Activated CD8-positive, alpha-beta memory T cell treated with anti-CD3 and anti-CD28 coated beads, Interleukin-2, amount 50 U/mL, for 1 hour (primary cell): Measurements from ENCODE around the gene HEXIM1.
A peak's percentile ranks its signal among the peaks of the same experiment; 100 is the strongest.

Experiments used
- DNase-seq: peaks from one replicate; pipeline ENCODE4 v3.0.0-alpha.2; 2020; ENCODE audit errors: extremely low read depth

Gene HEXIM1

GRCh38 chr17:45129940-45130680 is 18.2 kb upstream of the HEXIM1 start:
- DNase-seq = no peak

GRCh38 chr17:45130681-45131615 is 17.3 kb upstream of the HEXIM1 start:
- no peak for DNase-seq

DNA sequence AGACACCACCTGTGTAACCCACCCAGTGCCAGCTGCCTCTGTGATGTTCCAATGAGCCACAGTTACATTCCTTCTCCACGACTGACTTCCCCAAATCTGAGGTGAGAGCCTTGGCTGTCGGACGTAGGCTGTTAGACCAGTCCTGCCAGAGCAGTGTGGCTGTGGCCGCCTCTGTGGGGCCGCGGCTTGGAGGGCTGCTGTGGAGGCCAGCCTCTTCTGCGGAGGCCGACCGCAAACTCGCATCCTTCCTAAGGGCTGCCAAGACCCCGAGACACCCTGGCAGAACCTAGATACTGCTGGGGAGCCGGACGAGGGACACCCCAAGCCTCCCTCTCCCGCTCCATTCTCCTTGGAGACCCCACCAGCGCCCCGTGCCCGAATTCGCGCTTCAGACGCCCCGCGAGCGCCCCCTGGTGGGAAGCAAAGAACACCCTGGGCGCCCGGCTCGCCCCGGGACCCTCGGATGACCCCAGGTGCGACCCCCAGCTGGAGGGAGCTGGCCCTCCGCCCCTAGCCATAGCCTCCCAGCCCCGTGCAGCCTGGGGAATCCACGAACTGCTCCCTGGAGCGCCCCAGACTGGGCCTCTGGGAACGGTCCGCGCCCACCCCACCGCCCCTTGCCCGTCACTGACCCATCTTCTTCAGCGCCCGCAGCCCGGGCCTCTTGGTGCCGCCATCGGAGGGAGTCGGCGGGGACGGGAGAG is 16.5 kb upstream of the HEXIM1 start:
- no peak for DNase-seq

DNA sequence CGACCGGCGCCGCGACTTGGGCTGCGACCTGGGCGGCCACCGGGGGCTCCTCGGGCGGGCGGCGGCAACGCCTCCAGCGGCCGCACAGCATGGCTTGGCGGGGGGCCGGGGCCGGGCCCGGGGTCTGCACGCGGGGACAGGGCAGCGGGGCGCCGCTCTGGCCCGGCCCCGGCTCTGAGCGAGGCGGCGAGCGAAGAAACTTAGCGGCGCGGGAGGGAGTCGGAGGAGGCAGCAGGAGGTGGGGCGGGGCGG is 16.0 kb upstream of the HEXIM1 start, which contains the start of gene PLCD3:
Gene PLCD3 (minus strand): TSS at position 196 of the 252 bp plus-strand sequence. CDS start 105 bp downstream, at position 91.
- DNase-seq = no peak

DNA sequence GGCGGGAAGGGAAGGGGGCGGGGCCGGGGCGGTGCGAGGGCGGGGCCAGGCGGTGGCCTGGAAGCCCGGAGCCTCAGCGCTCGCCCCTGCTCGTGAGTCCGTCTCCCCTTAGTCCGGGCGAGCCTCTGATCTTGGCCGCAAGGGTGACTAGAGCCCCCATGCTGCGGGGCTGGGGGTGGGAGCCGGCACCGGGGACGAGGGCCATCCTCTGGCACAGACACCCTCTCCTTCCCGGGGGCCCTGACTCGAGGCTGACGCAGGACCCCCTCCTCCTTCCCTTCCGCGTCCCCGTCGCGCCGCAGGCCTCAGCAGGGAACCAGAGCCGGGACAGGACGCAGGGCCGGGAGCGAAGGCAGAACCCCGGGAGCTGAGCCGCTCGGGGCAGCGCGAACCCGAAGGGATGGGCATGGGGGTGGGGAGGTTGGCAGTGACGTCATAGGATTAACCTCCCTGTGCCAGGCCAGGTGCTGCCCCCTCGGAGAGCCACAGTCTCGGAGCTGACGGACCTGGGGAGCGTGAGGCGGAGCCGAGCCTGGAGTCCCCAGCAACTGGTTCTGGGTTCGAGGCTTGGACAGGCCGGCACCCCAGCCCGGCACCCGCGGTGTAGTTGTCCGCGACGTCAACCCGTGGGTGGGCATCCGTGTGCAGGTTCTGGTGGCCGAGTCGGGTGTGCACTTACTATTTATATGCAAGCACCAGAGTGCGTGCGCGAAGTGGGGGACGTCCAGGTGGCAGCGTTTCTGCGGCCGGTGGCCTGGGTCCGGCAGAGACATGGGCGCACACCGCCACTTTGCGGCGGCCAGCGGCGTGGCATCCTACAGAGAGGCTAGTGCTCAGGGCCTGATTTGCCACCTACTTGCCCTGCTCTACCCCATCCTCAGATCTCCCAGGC is 15.5 kb upstream of the HEXIM1 start:
- DNase-seq = no peak

- peak; percentile 96 for DNase-seq
Measured at GRCh38 chr17:45135192-45135977, 12.9 kb upstream of the HEXIM1 start, which contains the start of gene ACBD4. Gene ACBD4, plus strand, starts transcription at chr17:45135687. Its CDS starts 458 bp downstream, at chr17:45136145.

DNA sequence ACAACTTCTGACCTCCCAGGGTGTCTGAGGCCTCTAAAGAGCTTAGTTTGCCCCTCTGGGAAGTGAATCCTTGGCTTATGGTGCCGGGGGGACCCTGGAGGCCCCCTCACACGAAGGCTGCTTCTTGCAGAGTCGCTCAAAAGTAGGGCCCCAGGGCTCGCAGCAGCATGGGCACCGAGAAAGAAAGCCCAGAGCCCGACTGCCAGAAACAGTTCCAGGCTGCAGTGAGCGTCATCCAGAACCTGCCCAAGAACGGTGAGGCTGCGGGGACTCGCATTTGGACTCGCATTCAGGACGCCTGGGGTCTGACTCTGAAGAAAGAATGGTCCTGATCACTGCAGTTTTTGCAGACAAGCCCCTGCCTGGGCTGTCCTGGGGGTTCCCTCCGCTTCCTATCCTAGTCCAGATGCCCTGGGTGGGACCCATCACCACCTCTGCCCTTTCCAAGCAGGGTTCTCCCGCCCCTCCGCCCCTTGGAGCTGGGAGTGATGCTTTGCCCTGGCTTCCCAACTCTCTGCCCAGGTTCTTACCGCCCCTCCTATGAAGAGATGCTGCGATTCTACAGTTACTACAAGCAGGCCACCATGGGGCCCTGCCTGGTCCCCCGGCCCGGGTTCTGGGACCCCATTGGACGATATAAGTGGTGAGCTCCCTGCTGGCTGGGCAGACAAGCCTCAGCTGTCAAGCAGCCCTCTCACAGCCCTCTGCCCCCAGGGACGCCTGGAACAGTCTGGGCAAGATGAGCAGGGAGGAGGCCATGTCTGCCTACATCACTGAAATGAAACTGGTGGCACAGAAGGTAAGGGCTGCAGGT is 12.1 kb upstream of the HEXIM1 start:
- no peak for DNase-seq

GRCh38 chr17:45136846-45137560 is 11.3 kb upstream of the HEXIM1 start:
- no peak for DNase-seq

- no peak for DNase-seq
Measured at GRCh38 chr17:45137561-45138305, 10.5 kb upstream of the HEXIM1 start.

DNA sequence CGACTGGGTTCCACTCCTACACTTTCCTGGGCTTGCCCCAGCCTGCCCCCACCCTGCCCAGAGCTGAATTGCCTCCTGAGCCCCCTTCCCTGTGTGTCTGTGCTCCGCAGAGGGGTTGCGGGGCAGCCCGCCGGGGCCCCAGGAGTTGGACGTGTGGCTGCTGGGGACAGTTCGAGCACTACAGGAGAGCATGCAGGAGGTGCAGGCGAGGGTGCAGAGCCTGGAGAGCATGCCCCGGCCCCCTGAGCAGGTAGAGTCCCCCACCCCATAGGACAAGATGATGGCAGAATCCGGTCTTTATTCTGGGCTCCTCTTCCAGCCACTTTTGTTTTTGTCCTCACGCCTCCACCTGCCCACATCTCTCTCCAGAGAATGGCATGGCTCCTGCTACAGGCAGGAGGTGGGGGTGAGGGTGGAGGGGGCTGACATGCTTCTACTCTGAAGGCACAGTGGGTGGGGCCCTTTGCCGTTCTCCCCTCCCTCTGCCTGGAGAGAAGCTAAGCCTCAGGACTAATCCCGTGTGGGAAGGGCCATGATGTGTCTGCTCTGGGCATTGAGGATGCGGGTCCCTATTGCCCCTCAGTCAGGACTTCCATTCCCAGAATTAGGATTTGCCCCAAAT is 9.3 kb upstream of the HEXIM1 start:
- no peak for DNase-seq

DNA sequence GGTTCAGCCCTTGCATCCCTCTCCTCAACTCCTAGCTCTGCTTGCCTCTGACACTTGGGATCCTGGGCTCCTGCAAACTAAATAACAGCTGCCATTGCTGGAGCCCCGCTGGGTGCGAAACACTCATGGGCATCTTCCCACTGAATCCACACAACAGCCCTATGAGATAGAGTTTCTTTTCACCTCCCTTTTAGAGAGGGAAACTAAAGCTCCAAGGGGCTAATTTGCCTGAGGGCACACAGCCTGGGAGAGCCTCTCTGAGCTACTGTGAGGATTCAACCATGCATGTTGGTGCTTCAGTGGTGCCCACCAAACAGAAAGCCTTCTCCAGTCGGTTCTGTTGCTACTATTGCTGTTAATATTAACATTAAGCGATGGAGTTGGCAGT is 8.7 kb upstream of the HEXIM1 start:
- no peak for DNase-seq

DNA sequence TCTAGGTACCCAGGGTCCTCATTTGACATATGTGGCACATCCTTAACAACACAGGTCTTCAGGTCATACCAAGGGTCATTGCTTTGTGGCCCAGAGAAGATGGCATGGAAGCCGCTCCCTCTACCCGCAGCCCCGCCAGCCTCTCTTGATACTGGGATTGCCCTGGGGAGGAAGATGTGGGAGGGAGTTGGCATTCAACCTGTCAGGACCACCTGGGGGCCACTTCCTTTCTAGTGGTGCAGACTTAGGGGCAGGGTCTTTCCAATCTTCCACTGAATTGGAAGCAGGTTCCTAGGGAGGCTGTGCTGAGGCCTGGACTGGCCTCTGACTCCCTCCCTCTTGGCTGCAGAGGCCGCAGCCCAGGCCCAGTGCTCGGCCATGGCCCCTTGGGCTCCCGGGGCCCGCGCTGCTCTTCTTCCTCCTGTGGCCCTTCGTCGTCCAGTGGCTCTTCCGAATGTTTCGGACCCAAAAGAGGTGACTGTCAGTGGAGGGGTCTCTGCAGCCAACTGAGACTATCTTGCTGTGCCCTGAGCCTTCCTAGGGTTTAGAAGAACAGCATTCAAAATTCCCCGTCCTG is 5.1 kb upstream of the HEXIM1 start:
- no peak for DNase-seq

DNA sequence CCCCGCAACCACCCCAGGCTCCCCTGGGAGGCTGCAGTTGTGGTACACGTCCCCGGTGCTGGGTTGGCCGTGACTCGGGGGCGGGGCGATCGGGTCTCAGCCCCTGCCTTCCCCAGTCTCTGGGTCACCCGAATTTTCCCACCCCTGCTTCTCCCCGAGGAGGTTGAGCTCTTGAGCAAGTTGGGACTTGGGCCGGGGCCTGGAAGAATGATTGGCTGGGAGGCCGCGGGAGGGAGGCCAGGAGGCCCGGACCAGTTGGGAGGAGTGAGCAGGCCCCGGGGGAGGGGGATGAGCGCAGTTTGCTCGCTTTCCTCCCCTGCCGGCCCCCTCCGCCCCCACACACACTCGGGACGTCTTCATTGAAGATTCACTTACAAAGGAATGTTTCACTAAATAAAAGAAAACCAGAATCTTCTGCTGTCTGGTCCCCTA is 4.5 kb upstream of the HEXIM1 start:
- no peak for DNase-seq

- DNase-seq = no peak
Measured at GRCh38 chr17:45144199-45145034, 3.9 kb upstream of the HEXIM1 start.

DNA sequence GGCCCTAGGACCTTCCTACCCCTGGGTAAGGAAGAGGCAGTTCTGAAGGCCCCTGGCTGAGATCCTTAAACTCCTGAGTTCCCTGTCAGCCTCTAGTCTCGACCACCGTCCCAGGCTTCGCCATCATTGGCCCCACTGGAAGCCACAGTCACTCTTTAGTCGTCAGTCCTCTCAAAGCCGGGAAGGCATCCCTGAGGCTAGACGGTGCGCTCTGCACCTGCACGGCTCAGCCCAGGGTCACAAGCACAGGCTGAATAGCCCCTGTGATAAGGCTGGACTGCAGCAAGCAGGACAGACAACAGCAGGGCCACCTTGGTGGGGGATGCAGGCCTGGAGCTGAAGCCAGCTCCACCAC is 3.3 kb upstream of the HEXIM1 start:
- DNase-seq = no peak

- DNase-seq = no peak
Measured at GRCh38 chr17:45146166-45146565, 2.1 kb upstream of the HEXIM1 start.

DNA sequence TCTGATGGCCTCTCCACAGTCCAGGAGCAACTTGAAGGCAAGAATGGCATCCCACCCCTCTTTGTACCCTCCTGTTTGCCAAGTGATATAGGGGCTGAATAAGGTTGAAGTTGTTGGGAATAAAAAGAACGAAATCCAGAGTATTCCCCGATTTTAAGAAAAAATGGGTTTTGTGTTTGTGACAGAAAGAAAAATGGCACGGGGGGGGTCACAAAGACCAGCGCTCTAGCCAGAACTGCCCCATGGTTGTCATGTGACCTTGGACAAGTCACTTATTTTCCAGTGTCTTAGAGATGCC is 1.7 kb upstream of the HEXIM1 start:
- DNase-seq = no peak
